ENCODE measurements around the gene ACIN1. TPM values are rescaled to one million over a fixed set of nuclear protein-coding genes. Genes with fewer than 3 reads are reported as not detected.

ACIN1 gene
- total RNA-seq, 1 experiment from 2014 or later: 333 TPM

DNA sequence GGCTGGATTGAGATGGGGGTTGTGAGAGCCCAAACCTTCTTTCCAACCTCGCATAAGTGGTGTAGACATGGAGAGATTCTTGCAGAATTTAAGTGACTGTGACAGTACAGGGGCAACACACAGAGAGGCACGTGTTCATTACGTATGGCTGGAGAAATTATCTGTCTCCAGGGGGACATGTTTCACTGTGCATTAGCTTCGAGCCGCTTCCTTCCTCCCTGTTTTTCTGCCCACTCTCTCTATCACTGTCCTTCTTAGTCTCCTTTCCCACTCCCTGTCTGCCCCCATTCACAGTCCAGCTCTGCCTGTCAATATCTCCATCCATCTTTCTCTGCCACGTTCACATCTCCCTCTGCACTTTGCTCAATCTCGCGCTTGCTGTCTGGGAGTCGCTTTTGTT lies 73.5 kb downstream of the ACIN1 start:
- no peak overlapping the region for H3K14ac ChIP-seq (ENCODE audit: insufficient read depth, low read length)
- H2BK120ac ChIP-seq (ENCODE audit: low read depth, low read length, poor library complexity, severe bottlenecking): no peak overlapping the region
- Mint-ChIP-seq H3K27me3 (ENCODE audit: low read depth) (no peaks in the 10 kb centered on the region), H3K9me3 (no peaks in the 10 kb centered on the region), H3K36me3 (ENCODE audit: insufficient read depth in 1 of 3, low read depth in 3 of 3) (peaks cover 18 to 20% (median 20%) of the 10 kb centered on the region in 3 experiments; a peak in 6 of 7 replicates), H3K4me3 (no peak overlapping the region), H3K4me1 (peaks cover 37 to 39% of the 10 kb centered on the region in 2 experiments), H3K27ac (peak overlapping the region in 1 of 3 experiments; percentile 67; a peak in 3 of 7 replicates)
- H2BK12ac ChIP-seq (ENCODE audit: insufficient read length, low read depth, low read length): no peak overlapping the region
- H2AK5ac ChIP-seq (ENCODE audit: insufficient read length, low read length): no peak overlapping the region
- no peak overlapping the region for H2BK5ac ChIP-seq (ENCODE audit: insufficient read length, low read length)
- H3K79me2 ChIP-seq (ENCODE audit: insufficient read depth, low read length): no peaks in the 10 kb centered on the region
- H2BK20ac ChIP-seq (ENCODE audit: low read depth, low read length, poor library complexity, severe bottlenecking): no peak overlapping the region
- no peaks in the 10 kb centered on the region for H4K20me1 ChIP-seq (ENCODE audit: control insufficient read depth, insufficient read depth, insufficient read length)
- H3K79me1 ChIP-seq (ENCODE audit: insufficient read depth, low read depth, low read length, poor library complexity, severe bottlenecking): no peaks in the 10 kb centered on the region
- H3K9ac ChIP-seq (ENCODE audit: extremely low read depth, insufficient read length, low read length): no peak overlapping the region
- H3K18ac ChIP-seq (ENCODE audit: insufficient read length, low read depth, low read length): no peak overlapping the region
- WGBS (ENCODE audit: extremely low coverage, insufficient read length, low lambda C conversion rate): no CpG with 5 or more reads among the region's 9 CpGs
- DNase-seq: no peak
- H3K23me2 ChIP-seq (ENCODE audit: insufficient read length, low read depth, low read length, poor library complexity, severe bottlenecking): no peaks in the 10 kb centered on the region
- H3K27me3 ChIP-seq (ENCODE audit: insufficient read depth, low read length): no peaks in the 10 kb centered on the region
- no peak overlapping the region for H3K27ac ChIP-seq (ENCODE audit: insufficient read length, low read depth, low read length)
- no peak overlapping the region for H4K91ac ChIP-seq (ENCODE audit: insufficient read length, low read depth, low read length)
- H4K8ac ChIP-seq (replicated peaks; ENCODE audit: insufficient read length, low read depth, low read length): no peak overlapping the region
- no peak overlapping the region for H3T11ph ChIP-seq (ENCODE audit: low read length)
- no peak overlapping the region for H4K5ac ChIP-seq (ENCODE audit: insufficient read length, low read depth, low read length)
- H2BK15ac ChIP-seq (ENCODE audit: low read depth, low read length): no peak overlapping the region
- no peaks in the 10 kb centered on the region for H3K9me3 ChIP-seq (ENCODE audit: control insufficient read depth, low read depth, low read length)
- no peak overlapping the region for H3K4me2 ChIP-seq (ENCODE audit: insufficient read depth, insufficient read length, low read length)
- H2AFZ ChIP-seq (ENCODE audit: low read length): no peak overlapping the region
- H3K4ac ChIP-seq (ENCODE audit: low read depth, low read length): no peak overlapping the region
- no peak overlapping the region for H3K56ac ChIP-seq (ENCODE audit: insufficient read length, low read depth, low read length)
- TF ChIP-seq, protein P1, sequence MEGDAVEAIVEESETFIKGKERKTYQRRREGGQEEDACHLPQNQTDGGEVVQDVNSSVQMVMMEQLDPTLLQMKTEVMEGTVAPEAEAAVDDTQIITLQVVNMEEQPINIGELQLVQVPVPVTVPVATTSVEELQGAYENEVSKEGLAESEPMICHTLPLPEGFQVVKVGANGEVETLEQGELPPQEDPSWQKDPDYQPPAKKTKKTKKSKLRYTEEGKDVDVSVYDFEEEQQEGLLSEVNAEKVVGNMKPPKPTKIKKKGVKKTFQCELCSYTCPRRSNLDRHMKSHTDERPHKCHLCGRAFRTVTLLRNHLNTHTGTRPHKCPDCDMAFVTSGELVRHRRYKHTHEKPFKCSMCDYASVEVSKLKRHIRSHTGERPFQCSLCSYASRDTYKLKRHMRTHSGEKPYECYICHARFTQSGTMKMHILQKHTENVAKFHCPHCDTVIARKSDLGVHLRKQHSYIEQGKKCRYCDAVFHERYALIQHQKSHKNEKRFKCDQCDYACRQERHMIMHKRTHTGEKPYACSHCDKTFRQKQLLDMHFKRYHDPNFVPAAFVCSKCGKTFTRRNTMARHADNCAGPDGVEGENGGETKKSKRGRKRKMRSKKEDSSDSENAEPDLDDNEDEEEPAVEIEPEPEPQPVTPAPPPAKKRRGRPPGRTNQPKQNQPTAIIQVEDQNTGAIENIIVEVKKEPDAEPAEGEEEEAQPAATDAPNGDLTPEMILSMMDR (conservative IDR thresholded peaks at IDR 0.05): no peak
- no peak overlapping the region for H3K23ac ChIP-seq (ENCODE audit: insufficient read length, low read depth, low read length)
- H3K4me1 ChIP-seq (ENCODE audit: insufficient read depth, low read length): no peaks in the 10 kb centered on the region
